NCI-H226 (cell line): ENCODE data around the gene EML4.
"Not testable (repeated sequence)": the region's sequence is repeated elsewhere in the genome, so short reads cannot be mapped to it uniquely, and the experiment has no call there.

Experiments used
- DNase-seq: peaks from one replicate; pipeline ENCODE4 v3.0.0-alpha.2; 2015

The EML4 gene

DNA sequence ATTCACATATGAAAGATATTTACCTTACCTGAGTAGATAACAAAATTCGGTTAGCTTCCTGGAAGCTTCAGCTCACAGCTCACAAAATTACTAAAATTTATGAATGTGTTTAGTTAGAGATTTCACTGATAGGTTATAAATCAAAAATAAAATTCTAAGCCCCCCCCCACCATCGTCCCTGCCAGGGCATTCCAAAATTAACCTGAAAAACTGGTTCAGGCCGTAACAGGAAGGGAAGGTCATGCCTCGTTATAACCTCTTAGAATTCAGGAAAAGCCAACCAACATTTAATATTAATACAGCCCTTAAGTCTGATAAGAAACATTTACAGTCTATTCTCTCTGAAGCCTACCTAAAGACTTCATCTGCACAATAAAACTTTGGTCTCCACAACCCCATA lies 143.0 kb downstream of the EML4 start:
- no peak for DNase-seq

GRCh38 chr2:42314892-42315468 lies 145.8 kb downstream of the EML4 start:
- DNase-seq = peak; percentile 84

GRCh38 chr2:42315844-42316470 lies 146.8 kb downstream of the EML4 start:
- DNase-seq = no peak

GRCh38 chr2:42316910-42317309 lies 147.8 kb downstream of the EML4 start:
- DNase-seq = no peak

- DNase-seq = no peak
Observed at GRCh38 chr2:42317486-42317885, 148.3 kb downstream of the EML4 start.

DNA sequence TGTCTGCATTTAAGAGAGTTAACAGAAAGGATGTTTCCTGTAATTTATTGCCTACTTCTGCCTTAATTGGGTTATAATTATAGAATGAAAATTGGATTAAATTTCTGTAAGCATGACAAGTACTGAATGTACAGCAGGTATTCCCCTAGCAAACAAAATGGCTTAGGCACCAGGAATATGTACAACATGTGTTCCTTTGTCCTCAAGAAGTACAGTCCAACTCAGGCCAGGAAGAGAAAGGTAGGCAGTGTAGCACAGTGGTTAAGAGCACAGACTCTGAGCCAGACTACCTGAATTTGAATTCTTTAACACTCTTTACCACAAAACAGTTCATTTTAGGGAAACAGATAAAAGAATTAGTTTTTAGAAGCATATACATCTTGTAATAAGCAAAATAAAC lies 148.8 kb downstream of the EML4 start:
- DNase-seq = no peak

GRCh38 chr2:42319265-42319664 lies 150.1 kb downstream of the EML4 start:
- DNase-seq = no peak

- no peak for DNase-seq
Observed at GRCh38 chr2:42321452-42322064, 152.4 kb downstream of the EML4 start.

- no peak for DNase-seq
Observed at GRCh38 chr2:42324244-42324643, 155.1 kb downstream of the EML4 start.

GRCh38 chr2:42324949-42325348 lies 155.8 kb downstream of the EML4 start:
- DNase-seq = no peak

- no peak for DNase-seq
Observed at GRCh38 chr2:42325609-42326008, 156.5 kb downstream of the EML4 start.

DNA sequence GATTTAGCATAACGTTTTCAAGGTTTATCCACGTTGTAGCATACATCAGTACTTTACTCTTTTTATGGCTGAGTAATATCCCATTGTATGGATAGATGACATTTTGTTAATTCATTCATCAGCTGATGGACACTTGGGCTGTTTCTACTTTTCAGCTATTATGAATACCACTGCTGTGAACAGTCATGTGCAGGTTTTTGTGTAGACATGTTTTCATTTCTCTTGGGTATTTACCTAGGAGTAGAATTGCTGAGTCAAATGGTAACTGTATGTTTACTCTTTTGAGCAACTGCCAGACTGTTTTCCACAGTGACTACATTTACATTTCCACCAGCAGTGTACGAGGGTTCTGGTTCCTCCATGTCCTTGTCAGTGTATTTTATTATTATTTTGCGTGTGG lies 158.0 kb downstream of the EML4 start:
- no peak for DNase-seq

GRCh38 chr2:42328148-42328833 lies 159.1 kb downstream of the EML4 start:
- DNase-seq = no peak

GRCh38 chr2:42328923-42329322 lies 159.8 kb downstream of the EML4 start:
- DNase-seq = no peak

- DNase-seq = no peak
Observed at GRCh38 chr2:42329736-42330135, 160.6 kb downstream of the EML4 start.

- peak; percentile 10 for DNase-seq
Observed at GRCh38 chr2:42331569-42332284, 162.6 kb downstream of the EML4 start.

DNA sequence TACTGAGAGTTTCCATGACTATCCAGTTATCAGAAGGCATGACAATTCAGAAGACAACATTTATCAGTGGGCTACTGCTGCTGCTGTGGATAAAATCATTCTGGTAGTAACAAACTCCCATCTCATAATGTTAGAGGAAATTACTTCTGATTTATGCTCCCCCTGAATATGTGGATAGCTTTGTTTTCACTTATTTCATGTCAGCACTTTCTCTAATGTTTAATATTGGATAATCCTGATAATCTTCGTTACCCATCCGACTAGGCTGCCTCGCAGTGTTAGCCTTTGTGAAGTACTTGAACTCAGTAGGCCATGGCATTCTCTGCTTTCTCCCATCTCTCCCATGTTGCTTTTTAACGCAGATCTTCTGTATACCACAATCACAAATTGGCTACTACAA lies 163.4 kb downstream of the EML4 start:
- no peak for DNase-seq

- no peak for DNase-seq
Observed at GRCh38 chr2:42333579-42333978, 164.4 kb downstream of the EML4 start.

DNA sequence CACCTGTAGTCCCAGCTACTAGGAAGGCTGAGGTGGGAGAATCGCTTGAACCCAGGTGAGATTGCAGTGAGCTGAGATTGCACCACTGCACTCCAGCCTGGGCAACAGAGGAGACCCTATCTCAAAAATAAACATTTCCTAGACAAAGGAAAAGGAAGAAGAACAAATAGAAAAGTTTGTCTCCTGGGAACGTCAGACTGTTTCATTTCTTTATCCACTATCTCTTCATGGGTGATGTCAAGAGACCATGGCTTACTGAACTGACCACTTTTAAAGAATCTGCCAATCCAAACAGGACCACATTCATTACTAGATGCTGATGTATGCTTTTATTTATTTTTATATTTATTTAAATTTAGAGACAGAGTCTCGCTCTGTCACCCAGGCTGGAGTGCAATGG lies 165.1 kb downstream of the EML4 start:
- no peak for DNase-seq

DNA sequence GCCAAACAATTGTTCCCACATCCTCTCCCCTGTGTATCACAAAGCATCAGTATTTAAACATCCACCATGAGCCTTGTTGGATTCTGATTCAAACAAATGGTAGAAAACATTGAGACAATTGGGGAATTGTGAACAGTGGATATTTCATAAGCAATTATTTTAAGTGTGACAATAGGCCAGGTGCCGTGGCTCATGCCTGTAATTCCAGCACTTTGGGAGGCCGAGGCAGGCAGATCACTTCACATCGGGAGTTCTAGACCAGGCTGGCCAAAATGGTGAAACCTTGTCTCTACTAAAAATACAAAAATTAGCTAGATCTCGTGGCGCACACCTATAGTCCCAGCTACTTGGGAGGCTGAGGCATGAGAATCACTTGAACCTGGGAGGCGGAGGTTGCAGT lies 165.7 kb downstream of the EML4 start:
- not testable (repeated sequence) for DNase-seq

DNA sequence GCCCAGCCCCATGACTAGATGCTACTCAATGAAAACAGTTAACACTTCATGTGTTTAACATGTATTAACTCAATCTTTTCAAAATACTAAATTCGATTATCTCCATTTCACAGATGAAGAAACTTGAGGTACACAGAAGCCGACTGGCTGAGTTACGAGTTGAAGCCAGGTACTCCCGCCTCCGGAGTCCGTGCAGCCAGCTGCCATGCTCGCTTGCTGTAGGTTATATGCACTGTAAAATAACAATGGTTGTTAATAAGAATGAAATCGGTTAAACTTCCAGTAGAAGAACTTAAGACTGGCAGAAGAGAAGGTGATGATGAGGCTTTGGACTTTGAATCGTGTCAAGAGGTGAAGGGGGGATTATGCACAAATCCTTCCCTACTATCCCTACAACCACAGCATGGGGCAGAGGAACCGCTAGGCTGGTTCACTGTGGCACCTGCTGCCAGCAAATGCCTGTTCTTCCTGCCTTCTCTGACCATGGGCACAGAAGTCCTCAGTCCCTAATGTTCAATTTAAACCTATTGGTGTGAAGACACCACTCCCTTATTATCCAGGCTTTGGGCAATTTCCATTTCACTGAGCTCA lies 166.5 kb downstream of the EML4 start:
- no peak for DNase-seq

GRCh38 chr2:42336361-42336965 lies 167.3 kb downstream of the EML4 start:
- DNase-seq = no peak
